ENCODE data around the gene DFFB. TPM values are rescaled to one million over a fixed set of nuclear protein-coding genes. Genes with fewer than 3 reads are reported as not detected.

Gene DFFB
- total RNA-seq, 4 donors from 2014 or later: 1.3 to 3.6 (median 3.1) TPM

DNA sequence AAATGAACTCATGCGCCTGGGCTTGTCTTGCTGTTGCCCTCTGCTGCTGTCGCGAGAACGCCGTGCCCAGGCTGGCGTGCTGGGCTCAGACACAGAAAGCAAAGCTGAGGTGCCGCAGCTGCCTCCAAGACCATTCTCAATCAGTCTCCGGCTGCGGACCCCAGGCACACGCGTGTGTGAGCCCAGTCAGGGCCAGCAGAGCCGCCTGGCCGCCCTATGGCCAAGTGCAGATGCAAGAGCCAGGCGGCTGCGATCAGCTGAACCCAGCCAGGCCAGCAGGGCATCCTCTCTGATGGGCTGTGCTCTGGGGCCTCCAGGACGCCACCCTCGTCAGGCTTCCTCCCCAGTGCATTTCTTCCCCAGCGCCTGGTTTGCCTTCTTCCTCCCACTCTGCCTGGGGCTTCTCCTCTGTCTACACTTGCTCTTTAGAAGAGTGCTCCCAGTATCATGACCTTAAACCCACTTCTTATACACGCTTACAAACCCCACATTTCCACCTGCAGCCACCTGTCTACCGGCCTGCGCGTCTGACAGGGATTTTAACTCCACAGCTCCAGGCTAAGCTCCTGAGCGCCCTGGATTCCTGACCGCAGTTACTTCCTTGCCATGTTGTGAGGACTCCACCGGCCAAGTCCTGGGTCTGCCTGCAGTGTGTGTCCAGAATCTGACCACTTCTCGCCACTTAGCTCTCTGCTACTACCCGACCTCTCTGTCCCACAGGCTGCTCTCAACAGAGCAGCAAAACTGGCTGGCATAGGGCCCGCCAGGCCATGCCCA, 39.3 kb upstream of the DFFB start:
- Histone ChIP-seq H3K27ac (no peak overlapping the region), H3K4me3 (no peak overlapping the region), H3K9me3 (no peaks in the 10 kb centered on the region), H3K36me3 (peaks cover 6 to 76% of the 10 kb centered on the region in 2 donors), H3K4me1 (no peaks in the 10 kb centered on the region), H3K27me3 (no peaks in the 10 kb centered on the region)
- no peak for DNase-seq
- in situ Hi-C loops (cut with MboI; ENCODE audit: low sequenced_read_pairs in 4 of 4): loop anchor here in 1 of 4 donors (25.0 kb wide), 1 partner anchor 106 kb away; no protein-coding TSS in a partner anchor
- intact Hi-C loops (cut with DNase I; ENCODE audit: low total_unique reads): no loop called here
- ATAC-seq: no peak
- TF ChIP-seq, protein P1, sequence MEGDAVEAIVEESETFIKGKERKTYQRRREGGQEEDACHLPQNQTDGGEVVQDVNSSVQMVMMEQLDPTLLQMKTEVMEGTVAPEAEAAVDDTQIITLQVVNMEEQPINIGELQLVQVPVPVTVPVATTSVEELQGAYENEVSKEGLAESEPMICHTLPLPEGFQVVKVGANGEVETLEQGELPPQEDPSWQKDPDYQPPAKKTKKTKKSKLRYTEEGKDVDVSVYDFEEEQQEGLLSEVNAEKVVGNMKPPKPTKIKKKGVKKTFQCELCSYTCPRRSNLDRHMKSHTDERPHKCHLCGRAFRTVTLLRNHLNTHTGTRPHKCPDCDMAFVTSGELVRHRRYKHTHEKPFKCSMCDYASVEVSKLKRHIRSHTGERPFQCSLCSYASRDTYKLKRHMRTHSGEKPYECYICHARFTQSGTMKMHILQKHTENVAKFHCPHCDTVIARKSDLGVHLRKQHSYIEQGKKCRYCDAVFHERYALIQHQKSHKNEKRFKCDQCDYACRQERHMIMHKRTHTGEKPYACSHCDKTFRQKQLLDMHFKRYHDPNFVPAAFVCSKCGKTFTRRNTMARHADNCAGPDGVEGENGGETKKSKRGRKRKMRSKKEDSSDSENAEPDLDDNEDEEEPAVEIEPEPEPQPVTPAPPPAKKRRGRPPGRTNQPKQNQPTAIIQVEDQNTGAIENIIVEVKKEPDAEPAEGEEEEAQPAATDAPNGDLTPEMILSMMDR (IDR thresholded peaks at IDR 0.05 in 4 of 5, conservative IDR thresholded peaks at IDR 0.05 in 1 of 5): no peak
- TF ChIP-seq POLR2A (IDR thresholded peaks at IDR 0.05): no peak

DNA sequence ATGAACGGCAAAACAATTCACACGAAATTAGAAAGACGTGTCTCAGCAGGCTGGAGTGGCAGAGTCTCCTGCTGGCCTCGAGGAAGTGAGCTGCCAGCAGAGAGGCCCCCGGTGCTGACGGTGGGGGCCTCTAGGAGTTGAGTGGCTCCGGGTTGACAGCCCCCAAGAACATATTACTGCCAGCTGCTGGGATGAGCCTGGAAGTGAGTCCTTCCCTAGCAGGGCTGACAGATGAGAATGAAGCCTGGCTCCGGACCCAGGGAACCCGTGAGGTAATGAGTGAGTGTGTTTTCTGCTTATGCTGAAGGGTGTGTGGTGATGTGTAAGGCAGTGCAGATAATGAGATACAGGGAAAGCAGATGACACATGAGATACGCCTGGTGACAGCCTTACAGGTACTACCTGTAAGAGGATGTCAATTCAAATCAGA, 37.5 kb upstream of the DFFB start:
- H3K27me3 ChIP-seq: no peaks in the 10 kb centered on the region
- in situ Hi-C loops (cut with MboI; ENCODE audit: low sequenced_read_pairs in 4 of 4): loop anchor here in 1 of 4 donors (25.0 kb wide), 1 partner anchor 107 kb away; no protein-coding TSS in a partner anchor
- no peaks in the 10 kb centered on the region for H3K9me3 ChIP-seq
- H3K36me3 ChIP-seq: peaks cover 2 to 80% of the 10 kb centered on the region in 2 donors
- DNase-seq (no peak), ATAC-seq (no peak)
- no peak for TF ChIP-seq POLR2A (IDR thresholded peaks at IDR 0.05)
- H3K27ac ChIP-seq: no peak overlapping the region
- H3K4me1 ChIP-seq: no peaks in the 10 kb centered on the region
- intact Hi-C loops (cut with DNase I; ENCODE audit: low total_unique reads): no loop called here
- no peak overlapping the region for H3K4me3 ChIP-seq

DNA sequence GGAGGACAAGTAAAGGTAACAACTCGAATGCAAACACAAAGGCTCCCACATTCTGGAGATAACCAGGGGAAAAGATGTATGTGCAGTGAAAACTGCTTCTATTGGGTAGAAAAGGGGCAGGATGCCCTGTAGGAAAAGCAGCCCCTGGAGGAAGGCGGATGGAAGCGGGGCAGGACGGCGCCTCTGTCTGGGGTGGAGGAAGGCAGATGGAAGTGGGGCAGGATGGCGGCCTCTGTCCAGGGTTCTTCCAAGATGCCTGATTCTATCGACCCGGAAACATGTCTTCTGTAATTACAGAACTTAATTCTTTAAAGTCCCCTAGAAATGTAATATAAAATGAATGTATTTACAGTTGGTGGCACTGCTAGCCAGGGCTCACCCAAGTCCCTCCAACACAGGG, 37.0 kb upstream of the DFFB start:
- Histone ChIP-seq H3K4me3 (no peak overlapping the region), H3K27me3 (no peaks in the 10 kb centered on the region), H3K9me3 (no peaks in the 10 kb centered on the region), H3K36me3 (peaks cover 0 to 77% of the 10 kb centered on the region in 2 donors), H3K4me1 (no peaks in the 10 kb centered on the region), H3K27ac (no peak overlapping the region)
- in situ Hi-C loops (cut with MboI; ENCODE audit: low sequenced_read_pairs in 4 of 4) (loop anchor here in 1 of 4 donors (25.0 kb wide), 1 partner anchor 108 kb away; no protein-coding TSS in a partner anchor), intact Hi-C loops (cut with DNase I; ENCODE audit: low total_unique reads) (no loop called here)
- no peak for TF ChIP-seq POLR2A (IDR thresholded peaks at IDR 0.05)
- TF ChIP-seq, protein P1 (IDR thresholded peaks at IDR 0.05 in 4 of 5, conservative IDR thresholded peaks at IDR 0.05 in 1 of 5): no peak
- DNase-seq (no peak), ATAC-seq (no peak)

DNA sequence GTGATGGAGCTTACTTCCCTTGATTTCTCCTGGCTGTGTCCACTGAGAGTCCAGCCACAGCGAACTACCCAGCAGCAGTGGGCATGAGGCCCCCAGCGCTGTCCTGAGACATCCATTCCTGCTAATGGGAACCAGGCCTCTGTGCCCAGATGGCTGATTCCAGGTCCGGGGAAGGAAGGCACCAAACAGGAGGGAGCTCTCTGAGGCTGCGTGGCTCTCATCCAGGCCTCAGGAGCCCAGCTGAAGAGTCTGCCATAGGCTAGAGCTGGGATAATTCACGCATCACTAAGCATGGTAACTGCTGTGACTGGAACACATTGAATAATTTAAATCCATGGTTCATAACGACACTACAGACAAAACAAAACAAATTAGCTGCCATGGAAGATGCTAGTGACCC, 36.3 kb upstream of the DFFB start:
- H3K4me1 ChIP-seq: no peaks in the 10 kb centered on the region
- H3K27me3 ChIP-seq: no peaks in the 10 kb centered on the region
- no peak for TF ChIP-seq POLR2A (IDR thresholded peaks at IDR 0.05)
- TF ChIP-seq, protein P1 (IDR thresholded peaks at IDR 0.05 in 4 of 5, conservative IDR thresholded peaks at IDR 0.05 in 1 of 5): no peak
- no peak overlapping the region for H3K27ac ChIP-seq
- H3K9me3 ChIP-seq: no peaks in the 10 kb centered on the region
- H3K4me3 ChIP-seq: no peak overlapping the region
- DNase-seq (no peak), ATAC-seq (no peak)
- peaks cover 0 to 77% of the 10 kb centered on the region in 2 donors for H3K36me3 ChIP-seq
- intact Hi-C loops (cut with DNase I; ENCODE audit: low total_unique reads): no loop called here
- in situ Hi-C loops (cut with MboI; ENCODE audit: low sequenced_read_pairs in 4 of 4): loop anchor here in 1 of 4 donors (25.0 kb wide), 1 partner anchor 109 kb away; no protein-coding TSS in a partner anchor

DNA sequence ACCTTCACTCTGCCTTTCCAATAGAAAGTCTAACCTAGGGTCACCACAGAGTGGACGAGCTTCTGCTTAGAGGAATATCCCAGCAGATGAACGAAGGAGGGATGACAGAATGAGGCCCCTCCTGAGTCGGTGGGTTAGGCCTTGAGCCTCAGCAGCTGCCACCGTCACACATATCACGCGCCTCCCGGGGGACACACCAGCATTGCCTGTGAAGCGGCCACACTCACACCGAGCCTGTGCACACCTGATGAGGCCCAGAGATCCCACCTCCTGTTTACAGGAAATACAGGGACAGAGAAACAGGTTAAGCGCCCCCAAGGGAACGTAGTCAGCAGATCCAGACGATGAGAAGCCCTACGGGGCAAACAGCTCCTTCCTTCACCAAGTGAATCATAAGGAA, 35.8 kb upstream of the DFFB start:
- no peaks in the 10 kb centered on the region for H3K27me3 ChIP-seq
- H3K27ac ChIP-seq: no peak overlapping the region
- in situ Hi-C loops (cut with MboI; ENCODE audit: low sequenced_read_pairs in 4 of 4): loop anchor here in 1 of 4 donors (25.0 kb wide), 1 partner anchor 109 kb away; no protein-coding TSS in a partner anchor
- TF ChIP-seq, protein P1 (IDR thresholded peaks at IDR 0.05 in 4 of 5, conservative IDR thresholded peaks at IDR 0.05 in 1 of 5): no peak
- TF ChIP-seq POLR2A (IDR thresholded peaks at IDR 0.05): no peak
- no peak for ATAC-seq
- no peaks in the 10 kb centered on the region for H3K4me1 ChIP-seq
- H3K36me3 ChIP-seq: peaks cover 0 to 77% of the 10 kb centered on the region in 2 donors
- intact Hi-C loops (cut with DNase I; ENCODE audit: low total_unique reads): no loop called here
- no peaks in the 10 kb centered on the region for H3K9me3 ChIP-seq
- no peak overlapping the region for H3K4me3 ChIP-seq
- DNase-seq: no peak
